ENCODE measurements around the gene EFS.

The EFS gene

GRCh38 chr14:23365036-23365731 lies at the start of gene EFS:
TSS of gene EFS (minus strand) at chr14:23365172. CDS start at chr14:23365025, 147 bp downstream.
- DNase-seq, result peak in 34 of 42 donors; percentile 22 to 85 (median 65)
- intact Hi-C loops (cut with DNase I), result no loop called here

- no peak for DNase-seq
- intact Hi-C loops (cut with DNase I), result no loop called here
Measured at GRCh38 chr14:23414254-23414653, 49.3 kb upstream of the EFS start.

DNA sequence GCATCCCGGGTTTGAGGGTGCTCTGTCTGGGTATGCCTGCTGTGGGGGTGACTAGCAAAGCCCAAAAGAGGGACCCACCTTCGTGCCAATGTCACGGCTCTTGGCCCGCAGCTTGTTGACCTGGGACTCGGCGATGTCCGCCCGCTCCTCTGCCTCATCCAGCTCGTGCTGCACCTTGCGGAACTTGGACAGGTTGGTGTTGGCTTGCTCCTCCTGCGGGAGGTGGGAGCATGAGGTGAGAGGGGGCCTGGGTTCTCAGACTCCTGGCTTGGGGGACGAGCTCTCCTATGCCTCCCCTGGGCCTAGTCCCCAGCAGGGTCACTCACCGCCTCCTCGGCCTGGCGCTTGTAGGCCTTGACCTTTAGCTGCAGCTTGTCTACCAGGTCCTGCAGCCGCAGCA lies 48.7 kb upstream of the EFS start:
- DNase-seq, result no peak

DNA sequence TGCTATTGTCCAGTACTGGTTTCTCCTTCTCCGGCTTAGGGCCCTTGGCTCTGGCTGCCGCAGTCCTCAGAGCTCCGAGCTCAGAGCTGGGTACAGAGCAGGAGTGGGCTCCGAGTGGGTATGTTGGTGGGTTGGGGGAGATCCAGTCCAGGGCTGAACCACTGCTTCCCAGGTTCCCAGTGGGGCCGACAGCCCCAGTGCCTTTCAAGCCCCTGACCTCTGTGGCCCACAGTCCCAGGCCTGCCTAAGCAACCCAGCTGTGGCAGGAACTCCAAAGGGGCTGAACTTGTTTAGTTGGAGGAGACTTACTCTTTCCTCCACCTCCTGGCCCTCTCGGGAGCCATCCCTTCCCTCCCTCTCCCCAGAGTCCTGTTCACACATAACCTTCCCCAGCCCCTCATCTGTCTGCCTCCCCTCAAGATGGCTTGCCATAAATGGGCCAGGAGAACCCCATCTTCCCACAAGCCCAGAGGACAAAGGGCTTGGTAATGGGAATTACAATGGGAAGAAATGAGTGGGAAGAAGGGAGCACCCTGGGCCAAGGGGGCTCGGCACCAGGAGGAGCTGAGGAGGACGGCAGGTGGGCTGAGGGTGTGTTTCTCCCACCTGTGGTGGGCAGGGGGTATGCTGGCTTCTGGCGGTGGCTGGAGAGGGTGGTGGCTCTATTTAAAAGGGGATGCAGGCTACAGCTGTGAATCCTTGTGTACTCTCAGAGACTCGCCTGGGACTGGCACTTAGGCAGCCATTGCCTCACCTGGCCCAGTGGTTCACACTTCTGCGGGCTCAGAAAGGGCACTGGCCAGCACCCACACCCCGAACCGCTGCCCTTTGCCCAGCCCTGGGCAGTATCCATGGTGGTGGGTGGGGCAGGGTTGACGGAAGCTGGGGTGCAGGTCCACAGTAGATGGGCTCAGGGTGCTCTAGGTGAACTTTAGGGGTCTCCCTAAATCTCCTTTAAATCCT lies 46.9 kb upstream of the EFS start:
- intact Hi-C loops (cut with DNase I), result no loop called here
- no peak for DNase-seq

More for the DNA sequence above, 48.7 kb upstream of the EFS start:
- intact Hi-C loops (cut with DNase I), result no loop called here

- intact Hi-C loops (cut with DNase I), result no loop called here
- no peak for DNase-seq
Measured at GRCh38 chr14:23409966-23410635, 45.1 kb upstream of the EFS start.

DNA sequence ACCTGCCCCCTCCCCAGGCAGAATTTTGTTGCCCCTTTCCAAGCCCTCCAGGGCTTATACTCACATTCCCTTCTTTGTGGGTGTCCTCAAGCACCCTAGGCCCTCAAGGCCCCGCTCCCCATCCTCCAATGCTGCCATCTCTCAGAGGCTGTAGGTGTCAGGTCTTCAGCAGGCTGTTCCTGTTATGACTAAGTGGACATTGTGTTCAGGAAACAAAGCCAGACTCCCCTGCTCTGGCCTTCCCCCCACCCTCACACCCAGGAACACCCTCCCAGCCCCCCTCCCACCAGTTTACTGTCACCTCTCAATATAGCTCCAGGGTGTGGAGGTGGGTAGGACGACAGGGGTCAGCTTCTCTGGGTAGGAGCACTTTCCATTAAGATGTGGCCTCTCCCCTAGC lies 44.5 kb upstream of the EFS start:
- no peak for DNase-seq
- intact Hi-C loops (cut with DNase I), result no loop called here

GRCh38 chr14:23408307-23408630 lies 43.3 kb upstream of the EFS start:
- no peak for DNase-seq
- intact Hi-C loops (cut with DNase I), result no loop called here

- no peak for DNase-seq
- intact Hi-C loops (cut with DNase I), result no loop called here
Measured at GRCh38 chr14:23407516-23408306, 42.7 kb upstream of the EFS start, which contains the start of gene MYH6. TSS of gene MYH6 (minus strand) at chr14:23408273. CDS start at chr14:23407223, 1,050 bp downstream.

DNA sequence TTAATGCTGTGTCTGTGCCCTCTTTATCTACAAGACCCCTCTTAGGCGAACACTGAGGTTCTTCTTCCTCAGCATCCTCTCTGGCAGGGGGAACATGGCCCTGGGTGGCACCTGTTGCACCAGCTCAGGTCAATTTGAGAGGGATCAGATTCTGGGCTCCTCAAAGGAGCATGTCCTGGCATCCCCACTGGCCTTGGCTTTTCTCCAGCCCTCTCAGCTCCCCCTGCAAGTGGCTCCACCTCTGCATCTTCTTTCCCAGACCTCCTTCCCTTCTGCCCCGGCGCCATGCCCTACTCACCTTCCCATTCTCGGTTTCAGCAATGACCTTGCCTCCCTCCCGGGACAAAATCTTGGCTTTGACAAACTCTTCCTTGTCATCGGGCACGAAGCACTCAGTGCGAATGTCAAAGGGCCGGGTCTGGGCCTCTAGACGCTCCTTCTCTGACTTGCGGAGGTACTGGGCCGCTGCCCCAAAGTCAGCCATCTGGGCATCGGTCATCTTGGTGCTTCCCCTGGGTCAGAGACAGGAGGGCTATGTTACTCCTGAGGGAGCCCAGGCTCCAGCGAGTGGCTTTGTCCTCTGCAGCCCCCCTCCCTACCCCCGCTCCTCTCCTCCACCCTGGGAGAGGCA lies 41.9 kb upstream of the EFS start:
- intact Hi-C loops (cut with DNase I), result no loop called here

GRCh38 chr14:23406244-23406643 lies 41.3 kb upstream of the EFS start:
- intact Hi-C loops (cut with DNase I), result no loop called here
- DNase-seq, result peak in 6 of 42 donors; percentile 18 to 41 (median 30)

More for the DNA sequence above, 41.9 kb upstream of the EFS start:
- DNase-seq, result no peak

- DNase-seq, result no peak
- intact Hi-C loops (cut with DNase I), result no loop called here
Measured at GRCh38 chr14:23405516-23406025, 40.6 kb upstream of the EFS start.

DNA sequence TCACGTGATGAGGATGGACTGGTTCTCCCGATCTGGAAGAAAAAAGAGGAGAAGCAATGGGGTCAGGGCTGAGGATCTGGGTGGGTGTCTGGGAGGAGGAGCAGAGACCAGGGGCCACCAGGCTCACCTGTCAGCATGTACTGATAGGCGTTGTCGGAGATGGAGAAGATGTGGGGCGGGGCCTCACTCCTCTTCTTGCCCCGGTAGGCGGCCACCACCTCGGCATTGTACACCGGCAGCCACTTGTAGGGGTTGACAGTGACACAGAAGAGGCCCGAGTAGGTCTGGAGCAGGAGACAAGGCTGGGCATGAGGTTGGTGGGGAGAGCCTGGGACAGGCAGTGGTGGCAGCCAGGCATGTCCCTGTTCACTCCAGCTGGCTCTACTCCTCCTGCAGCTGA lies 40.1 kb upstream of the EFS start:
- DNase-seq, result no peak
- intact Hi-C loops (cut with DNase I), result no loop called here

DNA sequence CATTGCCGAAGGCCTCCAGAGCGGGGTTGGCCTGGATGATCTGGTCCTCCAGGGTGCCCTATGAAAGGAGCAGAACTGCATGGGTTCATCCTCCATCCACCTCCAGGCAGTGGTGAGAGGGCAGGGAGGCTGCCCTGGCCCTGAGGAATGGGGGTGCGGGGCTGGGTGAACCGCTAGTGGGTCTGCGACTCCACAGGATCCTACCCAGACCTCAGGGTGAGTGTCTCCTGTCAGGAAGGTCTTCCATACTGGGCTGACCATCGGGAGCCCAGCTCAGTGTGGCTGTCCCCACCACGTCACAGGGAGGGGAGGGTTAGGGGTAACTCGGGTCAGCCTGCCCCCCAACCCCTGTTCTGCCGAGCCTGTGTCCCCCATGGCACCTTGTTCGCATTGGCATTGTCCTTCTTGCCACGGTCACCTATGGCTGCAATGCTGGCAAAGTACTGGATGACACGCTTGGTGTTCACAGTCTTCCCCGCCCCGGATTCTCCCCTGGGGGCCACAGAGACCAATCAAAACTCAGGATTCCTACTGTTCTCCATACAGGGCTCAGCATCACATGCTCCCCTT lies 39.4 kb upstream of the EFS start:
- DNase-seq, result no peak
- intact Hi-C loops (cut with DNase I), result no loop called here

- intact Hi-C loops (cut with DNase I), result no loop called here
- DNase-seq, result no peak
Measured at GRCh38 chr14:23403908-23404307, 38.9 kb upstream of the EFS start.

- no peak for DNase-seq
- intact Hi-C loops (cut with DNase I), result no loop called here
Measured at GRCh38 chr14:23403139-23403438, 38.1 kb upstream of the EFS start.

DNA sequence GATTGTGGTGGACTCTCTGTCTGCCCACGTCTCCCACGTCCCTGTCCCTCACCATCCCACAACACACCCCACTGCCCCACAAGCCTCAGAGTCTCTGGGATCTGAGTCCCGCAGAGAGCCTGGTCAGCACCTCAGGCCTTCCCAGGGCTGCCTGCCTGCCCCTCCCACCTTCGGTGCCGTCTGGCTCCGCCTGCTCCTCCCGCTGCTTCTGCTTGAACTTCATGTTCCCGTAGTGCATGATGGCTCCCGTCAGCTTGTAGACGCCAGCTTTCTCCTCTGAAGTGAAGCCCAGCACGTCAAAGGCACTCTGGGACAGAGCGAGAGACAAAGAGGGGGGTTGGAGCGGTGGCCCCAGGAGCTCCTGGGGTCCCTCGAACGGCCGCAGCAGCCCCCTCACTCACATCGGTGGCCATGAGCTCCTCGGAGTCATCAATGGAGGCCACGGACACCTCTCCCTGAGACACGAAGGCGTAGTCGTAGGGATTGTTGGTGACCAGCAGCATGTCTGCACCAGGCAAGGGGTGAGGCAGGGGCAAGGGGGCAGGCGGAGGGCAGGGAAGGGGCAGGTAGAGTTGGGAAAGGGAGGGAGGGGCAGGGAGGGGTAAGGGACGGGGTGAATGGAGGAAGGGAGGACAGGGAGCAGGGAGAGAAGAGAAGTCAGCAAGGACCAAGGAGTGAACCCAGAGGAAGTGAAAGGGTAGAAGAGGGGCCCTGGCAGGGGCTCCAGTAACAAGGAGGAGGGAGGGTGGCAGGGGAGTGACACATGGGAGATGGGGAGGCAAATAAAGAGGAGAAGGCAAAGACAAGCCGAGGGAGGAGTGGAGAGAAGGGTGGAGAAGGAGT lies 37.5 kb upstream of the EFS start:
- no peak for DNase-seq
- intact Hi-C loops (cut with DNase I), result no loop called here

DNA sequence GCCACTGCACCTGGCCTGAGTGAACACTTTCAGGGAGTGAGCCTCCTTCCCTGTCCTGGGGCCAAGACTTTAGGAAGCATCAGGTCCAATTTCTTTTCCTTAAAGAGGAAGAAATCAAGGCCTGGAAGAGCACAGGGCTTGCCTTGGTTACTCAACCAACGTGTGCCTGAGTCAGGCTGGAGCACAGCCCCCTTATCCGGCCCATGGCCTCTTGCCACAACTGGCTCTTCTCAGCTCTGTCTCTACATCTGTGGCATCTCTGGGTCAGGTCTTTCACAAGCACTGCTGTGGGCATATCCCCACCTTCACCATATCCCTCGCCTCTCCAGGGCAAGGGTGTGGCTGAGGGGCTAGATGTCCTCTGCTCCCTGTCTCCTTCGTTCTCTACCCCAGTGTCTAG lies 36.3 kb upstream of the EFS start:
- intact Hi-C loops (cut with DNase I), result no loop called here
- no peak for DNase-seq
